ENCODE measurements around the gene GALNT16.

GALNT16 gene

GRCh38 chr14:69260861-69261564 lies 1.1 kb downstream of the GALNT16 start:
- no peaks in the 10 kb centered on the region for H3K36me3 ChIP-seq (ENCODE audit: control insufficient read depth, low read length)
- H3F3A ChIP-seq (ENCODE audit: control insufficient read depth, insufficient read depth), result no peaks in the 10 kb centered on the region
- H3K9me2 ChIP-seq (replicated peaks; ENCODE audit: control insufficient read depth, low read length), result no peaks in the 10 kb centered on the region
- TF ChIP-seq EZH2phosphoT487 (IDR thresholded peaks at IDR 0.05; ENCODE audit: borderline replicate concordance, low read length) (no peak; the same call in 1 of the 2 replicates), CTCF (IDR thresholded peaks at IDR 0.05; ENCODE audit: low read depth, low read length, poor library complexity, severe bottlenecking) (peak; percentile 70)
- peak overlapping the region; percentile 61 for H3K4me3 ChIP-seq (ENCODE audit: low read length)
- H3K4me1 ChIP-seq (ENCODE audit: control insufficient read depth, low read length), result peaks cover 7% of the 10 kb centered on the region; the same call in 1 of the 2 replicates
- H4K20me1 ChIP-seq (ENCODE audit: control insufficient read depth, insufficient read depth, low read depth, low read length), result no peaks in the 10 kb centered on the region
- no peaks in the 10 kb centered on the region for H3K79me2 ChIP-seq (ENCODE audit: control insufficient read depth, low read length)
- H3K9me3 ChIP-seq (ENCODE audit: control insufficient read depth, insufficient read depth, low read length), result no peaks in the 10 kb centered on the region
- no peak overlapping the region for H3K27ac ChIP-seq (ENCODE audit: low read depth, low read length)
- peaks cover 61% of the 10 kb centered on the region for H3K27me3 ChIP-seq (ENCODE audit: control insufficient read depth, low read length)
- H3K4me2 ChIP-seq (ENCODE audit: low read length), result peak overlapping the region; percentile 69

- Histone ChIP-seq H3K4me2 (ENCODE audit: low read length) (peak overlapping the region; percentile 69; the same call in 1 of the 2 replicates), H3K4me1 (ENCODE audit: control insufficient read depth, low read length) (peaks cover 7% of the 10 kb centered on the region; the same call in 1 of the 2 replicates), H4K20me1 (ENCODE audit: control insufficient read depth, insufficient read depth, low read depth, low read length) (no peaks in the 10 kb centered on the region), H3K79me2 (ENCODE audit: control insufficient read depth, low read length) (no peaks in the 10 kb centered on the region), H3K27me3 (ENCODE audit: control insufficient read depth, low read length) (peaks cover 61% of the 10 kb centered on the region), H3K36me3 (ENCODE audit: control insufficient read depth, low read length) (no peaks in the 10 kb centered on the region), H3K9me2 (replicated peaks; ENCODE audit: control insufficient read depth, low read length) (no peaks in the 10 kb centered on the region), H3K4me3 (ENCODE audit: low read length) (no peak overlapping the region; the same call in 1 of the 2 replicates), H3K9me3 (ENCODE audit: control insufficient read depth, insufficient read depth, low read length) (no peaks in the 10 kb centered on the region), H3K27ac (ENCODE audit: low read depth, low read length) (no peak overlapping the region), H3F3A (ENCODE audit: control insufficient read depth, insufficient read depth) (no peaks in the 10 kb centered on the region)
- TF ChIP-seq EZH2phosphoT487 (IDR thresholded peaks at IDR 0.05; ENCODE audit: borderline replicate concordance, low read length) (no peak), CTCF (IDR thresholded peaks at IDR 0.05; ENCODE audit: low read depth, low read length, poor library complexity, severe bottlenecking) (no peak)
Measured at GRCh38 chr14:69261761-69262331, 1.9 kb downstream of the GALNT16 start.

- peaks cover 57% of the 10 kb centered on the region for H3K27me3 ChIP-seq (ENCODE audit: control insufficient read depth, low read length)
Measured at GRCh38 chr14:69262516-69262915, 2.6 kb downstream of the GALNT16 start.

More at GRCh38 chr14:69262516-69262915, 2.6 kb downstream of the GALNT16 start:
- H3F3A ChIP-seq (ENCODE audit: control insufficient read depth, insufficient read depth), result no peaks in the 10 kb centered on the region
- no peaks in the 10 kb centered on the region for H3K9me2 ChIP-seq (replicated peaks; ENCODE audit: control insufficient read depth, low read length)
- TF ChIP-seq CTCF (IDR thresholded peaks at IDR 0.05; ENCODE audit: low read depth, low read length, poor library complexity, severe bottlenecking) (no peak), EZH2phosphoT487 (IDR thresholded peaks at IDR 0.05; ENCODE audit: borderline replicate concordance, low read length) (no peak)
- H3K4me2 ChIP-seq (ENCODE audit: low read length), result no peak overlapping the region
- H3K4me1 ChIP-seq (ENCODE audit: control insufficient read depth, low read length), result peaks cover 7% of the 10 kb centered on the region; the same call in 1 of the 2 replicates
- no peaks in the 10 kb centered on the region for H4K20me1 ChIP-seq (ENCODE audit: control insufficient read depth, insufficient read depth, low read depth, low read length)
- no peak overlapping the region for H3K27ac ChIP-seq (ENCODE audit: low read depth, low read length)
- H3K9me3 ChIP-seq (ENCODE audit: control insufficient read depth, insufficient read depth, low read length), result no peaks in the 10 kb centered on the region
- H3K36me3 ChIP-seq (ENCODE audit: control insufficient read depth, low read length), result no peaks in the 10 kb centered on the region
- H3K4me3 ChIP-seq (ENCODE audit: low read length), result no peak overlapping the region
- no peaks in the 10 kb centered on the region for H3K79me2 ChIP-seq (ENCODE audit: control insufficient read depth, low read length)

All from DOHH2 (cell line).